ENCODE measurements around the gene ACKR3.

The ACKR3 gene

GRCh38 chr2:236552581-236553363 lies 16.9 kb upstream of the ACKR3 start:
- TF ChIP-seq CTCF (IDR thresholded peaks at IDR 0.05; ENCODE audit: insufficient read depth, missing control alignments): no peak
- FAIRE-seq (no peak), DNase-seq (ENCODE audit: insufficient read length, low spot score) (no peak)

- DNase-seq (ENCODE audit: insufficient read length, low spot score) (no peak), FAIRE-seq (no peak)
- no peak for TF ChIP-seq CTCF (IDR thresholded peaks at IDR 0.05; ENCODE audit: insufficient read depth, missing control alignments)
These were observed 16.1 kb upstream of the ACKR3 start for GRCh38 chr2:236553522-236553921.

- DNase-seq (ENCODE audit: insufficient read length, low spot score) (no peak), FAIRE-seq (no peak)
- no peak for TF ChIP-seq CTCF (IDR thresholded peaks at IDR 0.05; ENCODE audit: insufficient read depth, missing control alignments)
These were observed 14.9 kb upstream of the ACKR3 start for GRCh38 chr2:236554629-236555282.

GRCh38 chr2:236555481-236555880 lies 14.1 kb upstream of the ACKR3 start:
- no peak for DNase-seq (ENCODE audit: insufficient read length, low spot score)
- no peak for FAIRE-seq
- no peak for TF ChIP-seq CTCF (IDR thresholded peaks at IDR 0.05; ENCODE audit: insufficient read depth, missing control alignments)

- DNase-seq (ENCODE audit: insufficient read length, low spot score) (no peak), FAIRE-seq (no peak)
- no peak for TF ChIP-seq CTCF (IDR thresholded peaks at IDR 0.05; ENCODE audit: insufficient read depth, missing control alignments)
These were observed 12.2 kb upstream of the ACKR3 start for GRCh38 chr2:236557306-236558030.

GRCh38 chr2:236558036-236558435 lies 11.6 kb upstream of the ACKR3 start:
- TF ChIP-seq CTCF (IDR thresholded peaks at IDR 0.05; ENCODE audit: insufficient read depth, missing control alignments): no peak
- no peak for DNase-seq (ENCODE audit: insufficient read length, low spot score)
- no peak for FAIRE-seq

Measured in D721Med (cell line).